Esophagus squamous epithelium (tissue), 4 donors: ENCODE results near the gene TULP4.

Source experiments
- POLR2A ChIP-seq, 4 donors: fragments of 450-650 bp; IDR thresholded peaks; one replicate each; pipeline ENCODE4 v1.6.1; 2017; ENCODE audit warnings: antibody characterized with exemption in 4 of 4, mild to moderate bottlenecking in 4 of 4, moderate library complexity in 3 of 4
- TF ChIP-seq, protein P1 (sequence below), 6 experiments: fragments of 450-650 bp in 4 of 6; fragments of 200-600 bp in 2 of 6; sonication (generic) in 2 of 6; IDR thresholded peaks; one replicate each; pipeline ENCODE4 v1.5.1; 2016 to 2019; ENCODE audit warnings: antibody characterized with exemption in 6 of 6, mild to moderate bottlenecking in 4 of 6, moderate library complexity in 4 of 6

DNA sequence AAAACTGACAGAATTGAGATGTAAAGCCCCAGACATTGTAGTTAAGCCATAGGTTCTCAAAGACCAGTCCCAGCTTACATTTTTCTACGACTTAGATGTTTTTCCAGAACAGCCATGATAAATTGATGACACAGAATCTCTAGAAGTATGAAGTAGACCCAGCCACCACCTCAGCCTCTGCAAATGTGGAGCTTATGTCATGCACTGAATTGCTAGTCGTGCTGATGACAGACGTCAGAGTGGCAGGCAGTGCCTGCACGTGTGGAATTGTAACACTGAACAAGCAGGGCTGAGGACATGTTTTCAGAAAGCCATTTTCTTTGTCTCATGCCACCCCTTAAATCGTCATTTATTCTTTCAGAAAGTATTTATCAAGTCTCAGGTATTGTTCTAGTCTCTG lies 175.2 kb downstream of the TULP4 start:
- TF ChIP-seq, protein P1, sequence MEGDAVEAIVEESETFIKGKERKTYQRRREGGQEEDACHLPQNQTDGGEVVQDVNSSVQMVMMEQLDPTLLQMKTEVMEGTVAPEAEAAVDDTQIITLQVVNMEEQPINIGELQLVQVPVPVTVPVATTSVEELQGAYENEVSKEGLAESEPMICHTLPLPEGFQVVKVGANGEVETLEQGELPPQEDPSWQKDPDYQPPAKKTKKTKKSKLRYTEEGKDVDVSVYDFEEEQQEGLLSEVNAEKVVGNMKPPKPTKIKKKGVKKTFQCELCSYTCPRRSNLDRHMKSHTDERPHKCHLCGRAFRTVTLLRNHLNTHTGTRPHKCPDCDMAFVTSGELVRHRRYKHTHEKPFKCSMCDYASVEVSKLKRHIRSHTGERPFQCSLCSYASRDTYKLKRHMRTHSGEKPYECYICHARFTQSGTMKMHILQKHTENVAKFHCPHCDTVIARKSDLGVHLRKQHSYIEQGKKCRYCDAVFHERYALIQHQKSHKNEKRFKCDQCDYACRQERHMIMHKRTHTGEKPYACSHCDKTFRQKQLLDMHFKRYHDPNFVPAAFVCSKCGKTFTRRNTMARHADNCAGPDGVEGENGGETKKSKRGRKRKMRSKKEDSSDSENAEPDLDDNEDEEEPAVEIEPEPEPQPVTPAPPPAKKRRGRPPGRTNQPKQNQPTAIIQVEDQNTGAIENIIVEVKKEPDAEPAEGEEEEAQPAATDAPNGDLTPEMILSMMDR (IDR thresholded peaks at IDR 0.05) = no peak
- TF ChIP-seq POLR2A (IDR thresholded peaks at IDR 0.05) = no peak
